ENCODE results near the gene DYRK1B.

The DYRK1B gene

DNA sequence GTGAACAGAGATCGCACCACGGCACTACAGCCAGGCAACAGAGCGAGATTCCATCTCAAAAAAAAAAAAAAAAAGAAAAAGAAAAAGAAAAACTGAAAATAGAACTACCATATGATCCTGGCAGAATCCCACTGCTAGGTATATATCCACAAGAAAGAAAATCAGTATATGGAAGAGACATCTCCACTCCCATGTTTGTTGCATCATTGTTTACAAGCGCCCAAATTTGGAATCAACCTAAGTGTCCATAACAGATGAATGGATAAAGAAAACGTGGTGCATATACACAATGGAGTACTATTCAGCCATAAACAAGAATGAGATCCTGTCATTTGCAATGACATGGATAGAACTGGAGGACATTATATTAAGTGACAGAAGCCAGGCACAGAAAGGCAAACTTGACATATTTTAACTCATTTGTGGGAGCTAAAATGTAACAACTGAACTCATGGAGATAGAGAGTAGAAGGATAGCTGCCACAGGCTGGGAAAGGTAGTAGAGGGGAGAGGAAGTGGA, 26.1 kb downstream of the DYRK1B start:
- DNase-seq, result no peak

DNA sequence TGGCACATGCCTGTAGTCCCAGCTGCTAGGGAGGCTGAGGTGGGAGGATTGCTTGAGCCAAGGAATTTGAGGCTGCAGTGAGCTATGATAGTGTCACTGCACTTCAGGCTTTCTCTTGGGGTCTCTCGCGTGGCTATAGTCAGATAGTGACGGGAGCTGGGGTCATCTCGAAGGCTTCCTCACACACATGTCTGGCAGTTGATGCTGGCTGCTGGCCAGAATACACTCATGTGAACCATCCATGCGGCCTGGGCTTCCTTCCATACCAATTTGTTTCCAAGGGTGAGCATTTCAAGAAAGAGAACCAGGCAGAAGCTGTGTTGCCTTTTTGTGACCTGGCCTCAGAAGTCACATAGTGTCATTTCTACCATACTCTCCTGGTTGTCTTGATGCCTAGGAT, 28.9 kb downstream of the DYRK1B start:
- no peak for DNase-seq

DNA sequence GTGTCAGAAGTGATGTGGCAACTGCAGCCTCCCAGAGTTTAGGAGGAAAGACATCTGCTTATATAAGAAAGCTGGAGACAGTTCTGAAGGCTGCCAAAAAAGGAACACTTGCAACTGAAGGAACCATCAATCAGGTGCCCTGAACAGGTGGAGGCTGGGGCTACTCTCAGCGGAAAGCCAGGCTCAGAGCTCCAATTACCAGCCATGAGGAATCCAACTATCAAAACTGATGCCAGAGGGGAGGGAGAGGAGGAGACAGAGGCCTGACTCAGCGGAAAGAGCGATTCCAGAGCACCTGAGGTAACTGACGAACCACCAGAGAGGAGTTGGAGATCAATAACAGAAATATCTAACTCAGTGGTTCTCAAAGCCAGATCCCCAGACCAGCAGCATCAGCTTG, 31.0 kb downstream of the DYRK1B start:
- no peak for DNase-seq

DNA sequence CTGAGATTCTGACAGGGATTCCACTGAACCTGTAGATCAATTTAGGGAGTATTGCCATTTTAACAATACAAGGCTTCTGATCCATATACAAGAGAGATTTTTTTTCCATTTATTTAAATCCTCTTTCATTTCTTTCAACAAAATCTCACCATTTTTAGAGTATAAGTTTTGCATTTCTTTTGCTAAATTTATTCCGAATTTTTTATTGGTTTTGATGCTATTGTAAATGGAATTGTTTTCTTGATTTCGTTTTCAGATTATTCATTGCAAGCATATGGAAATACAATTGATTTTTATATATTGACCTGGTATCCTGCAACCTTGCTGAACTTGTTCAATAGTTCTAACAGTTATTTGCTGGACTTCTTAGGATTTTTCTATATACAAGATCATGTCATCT, 36.9 kb downstream of the DYRK1B start:
- DNase-seq, result no peak

DNA sequence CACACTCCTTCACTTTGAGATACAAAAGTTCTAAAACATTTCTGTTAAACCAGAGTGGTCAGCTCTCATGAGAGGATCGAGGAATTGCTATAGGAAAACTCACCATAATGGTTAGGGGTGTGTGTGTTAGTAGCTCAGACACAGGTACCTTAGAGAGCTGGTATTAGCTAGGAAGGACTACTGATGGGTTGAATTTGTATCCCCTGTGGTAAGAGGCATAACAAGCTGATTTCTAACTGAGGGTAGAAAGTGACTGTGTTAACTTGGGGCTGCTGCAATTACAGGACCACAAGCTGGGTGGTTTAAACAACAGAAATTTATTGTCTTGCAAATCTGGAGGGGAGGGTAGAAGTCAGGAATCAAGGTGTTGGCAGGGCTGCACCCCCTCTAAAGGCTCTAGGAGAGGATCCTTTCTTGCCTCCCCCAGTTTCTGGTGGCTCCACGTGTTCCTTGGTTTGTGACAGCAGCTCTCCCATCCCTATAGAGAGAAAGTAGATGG, 37.9 kb downstream of the DYRK1B start:
- DNase-seq, result no peak

DNA sequence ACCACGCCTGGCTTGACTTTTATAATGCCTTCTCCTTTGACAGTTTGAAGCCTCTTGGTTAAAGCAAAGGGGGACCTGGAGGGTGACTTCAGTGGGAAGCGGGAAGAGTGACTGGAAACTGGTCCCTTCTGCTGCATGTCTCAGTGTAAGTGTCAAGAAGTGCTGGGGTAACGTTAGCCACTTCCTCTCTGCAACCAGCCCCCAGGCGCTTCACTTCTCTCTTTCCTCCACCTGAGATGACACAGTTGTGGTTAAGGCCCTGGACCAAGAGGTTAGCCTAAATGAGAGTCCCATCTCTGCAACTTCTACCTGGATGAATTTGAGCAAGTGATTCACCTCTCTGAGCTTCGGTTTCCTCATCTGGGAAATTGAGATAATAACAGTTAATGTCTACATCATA, 39.0 kb downstream of the DYRK1B start:
- no peak for DNase-seq

DNA sequence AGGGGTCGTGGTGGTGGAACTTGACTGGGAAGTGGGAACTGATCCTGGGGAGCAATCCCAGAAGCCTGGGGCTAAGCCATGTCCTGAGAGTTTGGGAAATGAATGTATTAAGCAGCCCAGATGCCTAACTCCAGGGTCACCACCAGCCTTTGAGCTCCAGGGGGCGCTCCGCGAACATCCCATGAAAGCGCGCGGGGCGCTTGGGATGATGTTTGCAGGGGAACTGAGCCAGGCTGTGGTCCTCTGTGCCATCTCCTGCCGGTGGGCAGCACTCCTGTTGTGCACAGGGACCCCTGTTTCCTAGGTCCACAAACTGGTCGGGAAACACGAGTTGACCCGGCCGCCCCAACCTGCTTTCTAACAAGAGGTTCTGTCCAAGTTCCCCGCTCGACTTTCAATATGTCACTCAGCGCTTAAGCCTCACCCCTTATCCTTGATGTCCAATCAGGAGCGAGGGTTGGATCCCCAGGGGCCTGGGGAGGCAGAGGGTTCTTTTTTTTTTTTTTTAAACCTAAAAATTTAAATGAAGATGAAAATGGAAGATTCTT, 40.9 kb downstream of the DYRK1B start:
- DNase-seq, result peak; percentile 56 to 70

DNA sequence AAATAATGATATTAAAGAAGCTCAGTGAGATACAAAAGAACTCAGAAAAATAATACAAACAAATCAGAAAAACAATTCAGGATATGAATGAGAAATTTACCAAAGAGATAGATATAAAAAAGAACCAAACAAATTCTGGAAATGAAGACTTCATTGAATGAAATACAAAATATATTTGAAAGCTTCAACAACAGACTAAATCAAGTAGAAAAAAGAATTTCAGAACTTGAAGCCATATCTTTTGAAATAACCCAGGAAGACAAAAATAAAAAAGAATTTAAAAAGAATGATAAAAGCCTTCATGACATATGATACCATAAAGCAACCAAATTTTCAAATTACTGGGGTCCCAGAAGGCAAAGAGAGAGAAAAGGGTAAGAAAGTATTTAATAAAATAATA, 45.7 kb downstream of the DYRK1B start:
- no peak for DNase-seq

DNA sequence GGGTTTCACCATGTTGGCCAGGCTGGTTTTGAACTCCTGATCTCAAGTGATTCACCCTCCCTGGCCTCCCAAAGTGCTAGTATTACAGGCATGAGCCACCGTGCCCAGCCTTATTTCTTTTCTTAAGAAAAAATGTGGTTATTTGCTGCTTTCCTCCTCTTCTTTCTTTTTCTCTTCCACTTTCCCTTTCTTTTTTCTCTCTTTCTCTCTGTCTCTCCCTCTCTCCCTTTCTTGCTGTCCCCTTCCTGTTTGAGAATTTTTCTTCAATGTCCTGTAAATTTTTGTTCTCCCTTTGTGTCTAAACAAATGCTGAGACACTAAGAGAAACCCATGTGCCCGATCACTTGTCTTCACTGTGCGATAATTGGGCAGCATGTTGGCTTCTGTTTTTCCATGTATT, 53.1 kb downstream of the DYRK1B start:
- DNase-seq, result no peak

DNA sequence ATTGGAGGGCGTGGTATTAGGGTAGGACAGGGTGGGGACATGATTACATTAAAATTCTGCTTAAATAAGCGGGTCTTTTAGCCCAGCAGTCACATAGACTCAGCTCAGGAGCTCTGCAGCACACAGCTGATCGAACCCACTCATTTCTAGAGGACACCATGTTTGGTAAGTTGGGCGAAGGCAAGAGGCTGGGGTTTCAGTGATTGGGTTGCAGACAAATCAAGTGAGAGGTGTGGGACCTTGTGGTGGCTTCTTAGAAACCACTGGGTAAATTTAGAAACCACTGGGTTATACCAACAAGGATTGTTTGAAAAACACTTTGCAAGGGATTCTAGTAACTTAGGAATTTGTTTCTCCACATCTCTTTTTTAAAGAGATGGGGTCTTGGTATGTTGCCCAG, 55.2 kb downstream of the DYRK1B start, which contains the start of gene LEUTX:
Gene LEUTX, plus strand, starts transcription at position 92 of the 400 bp plus-strand sequence. Its CDS starts 67 bp downstream, at position 159.
- no peak for DNase-seq

Data from NCI-H187 (cell line).